ENCODE data around the gene GRID1.

The GRID1 gene

GRCh38 chr10:86135191-86135590 lies 231.4 kb downstream of the GRID1 start:
- DNase-seq = no peak
- intact Hi-C loops (cut with DNase I; ENCODE audit: low total_unique reads) = no loop called here
- H3K27me3 ChIP-seq = no peaks in the 10 kb centered on the region
- H3K4me1 ChIP-seq = no peaks in the 10 kb centered on the region
- no peak overlapping the region for H3K4me3 ChIP-seq
- no peaks in the 10 kb centered on the region for H3K36me3 ChIP-seq
- H3K27ac ChIP-seq = no peak overlapping the region
- peaks cover 0 to 5% (median 0%) of the 10 kb centered on the region in 3 donors for H3K9me3 ChIP-seq
- TF ChIP-seq CTCF (IDR thresholded peaks at IDR 0.05) = no peak

- Histone ChIP-seq H3K4me3 (no peak overlapping the region), H3K4me1 (no peaks in the 10 kb centered on the region), H3K27ac (no peak overlapping the region), H3K27me3 (no peaks in the 10 kb centered on the region), H3K9me3 (peaks cover 0 to 5% (median 0%) of the 10 kb centered on the region in 3 donors), H3K36me3 (no peaks in the 10 kb centered on the region)
- intact Hi-C loops (cut with DNase I; ENCODE audit: low total_unique reads) = no loop called here
- no peak for DNase-seq
- TF ChIP-seq CTCF (IDR thresholded peaks at IDR 0.05) = no peak
Observed at GRCh38 chr10:86130737-86131475, 235.7 kb downstream of the GRID1 start.

- no peak for TF ChIP-seq CTCF (IDR thresholded peaks at IDR 0.05)
- peaks cover 0 to 5% (median 0%) of the 10 kb centered on the region in 3 donors for H3K9me3 ChIP-seq
- no peak for DNase-seq
Observed at GRCh38 chr10:86130041-86130440, 236.6 kb downstream of the GRID1 start.

GRCh38 chr10:86128360-86128759 lies 238.2 kb downstream of the GRID1 start:
- H3K27me3 ChIP-seq = no peaks in the 10 kb centered on the region
- TF ChIP-seq CTCF (IDR thresholded peaks at IDR 0.05) = no peak
- H3K4me3 ChIP-seq = no peak overlapping the region
- H3K36me3 ChIP-seq = no peaks in the 10 kb centered on the region
- H3K27ac ChIP-seq = no peak overlapping the region
- no peak for DNase-seq
- no peaks in the 10 kb centered on the region for H3K4me1 ChIP-seq
- H3K9me3 ChIP-seq = peaks cover 0 to 5% (median 0%) of the 10 kb centered on the region in 3 donors
- intact Hi-C loops (cut with DNase I; ENCODE audit: low total_unique reads) = no loop called here

More at GRCh38 chr10:86130041-86130440, 236.6 kb downstream of the GRID1 start:
- H3K27ac ChIP-seq = no peak overlapping the region
- intact Hi-C loops (cut with DNase I; ENCODE audit: low total_unique reads) = no loop called here
- H3K4me1 ChIP-seq = no peaks in the 10 kb centered on the region
- H3K4me3 ChIP-seq = no peak overlapping the region
- H3K27me3 ChIP-seq = no peaks in the 10 kb centered on the region
- no peaks in the 10 kb centered on the region for H3K36me3 ChIP-seq

GRCh38 chr10:86127274-86127819 lies 239.2 kb downstream of the GRID1 start:
- Histone ChIP-seq H3K36me3 (no peaks in the 10 kb centered on the region), H3K27me3 (no peaks in the 10 kb centered on the region), H3K9me3 (peaks cover 0 to 5% (median 0%) of the 10 kb centered on the region in 3 donors), H3K4me1 (no peaks in the 10 kb centered on the region), H3K27ac (no peak overlapping the region), H3K4me3 (no peak overlapping the region)
- no peak for DNase-seq
- intact Hi-C loops (cut with DNase I; ENCODE audit: low total_unique reads) = no loop called here
- no peak for TF ChIP-seq CTCF (IDR thresholded peaks at IDR 0.05)
